ENCODE measurements around the gene BEND3.

BEND3 gene

GRCh38 chr6:107080036-107080435, 35.3 kb downstream of the BEND3 start:
- DNase-seq (ENCODE audit: low read depth): no peak
- peak; percentile 22 for TF ChIP-seq CTCF (IDR thresholded peaks at IDR 0.05; ENCODE audit: insufficient read depth, low read depth, low read length, missing control alignments)
- H3K4me3 ChIP-seq (ENCODE audit: low read length): no peak overlapping the region

- no peak overlapping the region for H3K4me3 ChIP-seq (ENCODE audit: low read length)
- TF ChIP-seq CTCF (IDR thresholded peaks at IDR 0.05; ENCODE audit: insufficient read depth, low read depth, low read length, missing control alignments): no peak
- DNase-seq (ENCODE audit: low read depth): no peak
These were observed 35.9 kb downstream of the BEND3 start for GRCh38 chr6:107079429-107079828.

GRCh38 chr6:107077710-107078109, 37.6 kb downstream of the BEND3 start:
- DNase-seq (ENCODE audit: low read depth): no peak
- no peak for TF ChIP-seq CTCF (IDR thresholded peaks at IDR 0.05; ENCODE audit: insufficient read depth, low read depth, low read length, missing control alignments)
- no peak overlapping the region for H3K4me3 ChIP-seq (ENCODE audit: low read length)

- H3K4me3 ChIP-seq (ENCODE audit: low read length): no peak overlapping the region
- TF ChIP-seq CTCF (IDR thresholded peaks at IDR 0.05; ENCODE audit: insufficient read depth, low read depth, low read length, missing control alignments): no peak
- no peak for DNase-seq (ENCODE audit: low read depth)
These were observed 39.3 kb downstream of the BEND3 start for GRCh38 chr6:107075951-107076381.

GRCh38 chr6:107070686-107071085, 44.6 kb downstream of the BEND3 start:
- no peak for DNase-seq (ENCODE audit: low read depth)
- TF ChIP-seq CTCF (IDR thresholded peaks at IDR 0.05; ENCODE audit: insufficient read depth, low read depth, low read length, missing control alignments): no peak
- no peak overlapping the region for H3K4me3 ChIP-seq (ENCODE audit: low read length)

GRCh38 chr6:107069631-107070548, 45.4 kb downstream of the BEND3 start:
- no peak for DNase-seq (ENCODE audit: low read depth)
- no peak overlapping the region for H3K4me3 ChIP-seq (ENCODE audit: low read length)
- no peak for TF ChIP-seq CTCF (IDR thresholded peaks at IDR 0.05; ENCODE audit: insufficient read depth, low read depth, low read length, missing control alignments)

Data from epithelial cell of esophagus (primary cell).